GM12878 (cell line): Measurements from ENCODE around the gene STX7. TPM values are rescaled to one million over a fixed set of nuclear protein-coding genes. Genes with fewer than 3 reads are reported as not detected.

ENCODE experiments used
- BCL11A ChIP-seq: IDR thresholded peaks from 2 replicates; pipeline ENCODE4 v1.6.1; 2011; ENCODE audit warnings: low read depth, low read length
- BHLHE40 ChIP-seq, 2 experiments: fragments of 450-650 bp in 1 of 2; IDR thresholded peaks; 2 replicates each; pipeline ENCODE4 v1.6.1; 2011 to 2017; ENCODE audit warnings: low read depth in 2 of 2, borderline replicate concordance in 1 of 2, improper control_type of control experiment in 1 of 2, low read length in 1 of 2, mild to moderate bottlenecking in 1 of 2
- CBX3 ChIP-seq: fragments of 200-600 bp; sonication (generic); IDR thresholded peaks from 2 replicates; pipeline ENCODE4 v1.6.1; 2016; ENCODE audit warnings: low read depth, borderline replicate concordance
- ETV6 ChIP-seq, 2 experiments: fragments of 450-650 bp in 1 of 2; IDR thresholded peaks in 1 of 2; conservative IDR thresholded peaks in 1 of 2; 2 replicates each; pipeline ENCODE4 v1.6.1; 2014; ENCODE audit warnings: antibody characterized with exemption in 1 of 2, borderline replicate concordance in 1 of 2, low read depth in 1 of 2, mild to moderate bottlenecking in 1 of 2, moderate library complexity in 1 of 2
- GATAD2B ChIP-seq: fragments of 450-650 bp; conservative IDR thresholded peaks from 2 replicates; pipeline ENCODE4 v1.6.1; 2017; ENCODE audit warnings: low read depth, mild to moderate bottlenecking, moderate library complexity
- IRF3 ChIP-seq: fragments of 450-650 bp; IDR thresholded peaks from 2 replicates; pipeline ENCODE4 v1.6.1; 2014; ENCODE audit warnings: mild to moderate bottlenecking
- KLF5 ChIP-seq: fragments of 450-650 bp; IDR thresholded peaks from 2 replicates; pipeline ENCODE4 v1.6.1; 2014; ENCODE audit warnings: mild to moderate bottlenecking; ENCODE audit not compliant: partially characterized antibody
- LARP7 ChIP-seq: fragments of 450-650 bp; IDR thresholded peaks from 2 replicates; pipeline ENCODE4 v1.6.1; 2017; ENCODE audit warnings: mild to moderate bottlenecking
- NFXL1 ChIP-seq: fragments of 450-650 bp; IDR thresholded peaks from 2 replicates; pipeline ENCODE4 v1.6.1; 2017; ENCODE audit warnings: antibody characterized with exemption, mild to moderate bottlenecking, borderline replicate concordance
- NFYB ChIP-seq: IDR thresholded peaks from 2 replicates; pipeline ENCODE4 v1.6.1; 2011; ENCODE audit warnings: low read depth, mild to moderate bottlenecking, low read length, improper control_type of control experiment, moderate library complexity; ENCODE audit not compliant: insufficient read depth
- POLR2AphosphoS2 ChIP-seq: IDR thresholded peaks from 2 replicates; pipeline ENCODE4 v1.6.1; 2011; ENCODE audit warnings: low read depth, mild to moderate bottlenecking, low read length, improper control_type of control experiment, moderate library complexity
- POLR2AphosphoS5 ChIP-seq: IDR thresholded peaks from 2 replicates; pipeline ENCODE4 v1.6.1; 2011; ENCODE audit warnings: mild to moderate bottlenecking, low read length, inconsistent platforms
- RB1 ChIP-seq: fragments of 450-650 bp; formaldehyde crosslinking; IDR thresholded peaks from 2 replicates; pipeline ENCODE4 v1.6.1; 2017; ENCODE audit warnings: mild to moderate bottlenecking, borderline replicate concordance
- TCF12 ChIP-seq: IDR thresholded peaks from 2 replicates; pipeline ENCODE4 v1.6.1; 2011; ENCODE audit warnings: low read depth, mild to moderate bottlenecking, low read length
- YY1 ChIP-seq: IDR thresholded peaks from 2 replicates; pipeline ENCODE4 v1.6.1; 2011; ENCODE audit warnings: low read depth, mild to moderate bottlenecking, low read length
- ZBED1 ChIP-seq: IDR thresholded peaks from 2 replicates; pipeline ENCODE4 v1.6.1; 2016; ENCODE audit warnings: borderline replicate concordance
- polyA plus RNA-seq, 11 experiments: library from polyadenylated mRNA; depleted of rRNA in 4 of 11; unstranded in 6 of 11; stranded (reverse) in 5 of 11; fragments of >200 nt; fragmentation: Nextera tagmentation in 4 of 11; fragmentation: Illumina TruSeq in 1 of 11; extraction: Ambion mirVana in 4 of 11; extraction: Trizol in 1 of 11; gene quantifications; 1 replicate in 1 of 11; 2 replicates in 10 of 11; pipeline versions ENCODE4 v1.2.1 to v1.2.3, GENCODE V29; 2011 to 2016; ENCODE audit warnings: inconsistent platforms in 2 of 11, missing spikeins in 2 of 11, low read depth in 1 of 11
- total RNA-seq, 4 experiments: library from RNA; depleted of rRNA in 3 of 4; stranded (reverse); fragments of >200 nt in 3 of 4; fragmentation: Illumina TruSeq in 1 of 4; extraction: Trizol in 1 of 4; gene quantifications; 2 replicates each; pipeline versions ENCODE4 v1.2.1 to v1.2.3, GENCODE V29; 2013 to 2021
- TF ChIP-seq, protein P1 (sequence below): fragments of 450-650 bp; IDR thresholded peaks from 2 replicates; pipeline ENCODE4 v1.6.1; 2017; ENCODE audit warnings: mild to moderate bottlenecking, low read depth, inconsistent platforms; ENCODE audit not compliant: poor library complexity, severe bottlenecking
- TF ChIP-seq, protein P2 (sequence below): IDR thresholded peaks from 2 replicates; pipeline ENCODE4 v1.6.1; 2011; ENCODE audit warnings: borderline replicate concordance, low read depth, mild to moderate bottlenecking, moderate library complexity, mixed read lengths, low read length; ENCODE audit not compliant: insufficient read depth; ENCODE audit errors: extremely low read length
- TF ChIP-seq, protein P3 (sequence below): fragments of 450-650 bp; IDR thresholded peaks from 2 replicates; pipeline ENCODE4 v1.6.1; 2018; ENCODE audit warnings: mild to moderate bottlenecking, low read depth, moderate library complexity; ENCODE audit not compliant: partially characterized antibody

The STX7 gene
- total and polyA plus RNA-seq, 10 of the 15 experiments (the other 5 are each of a cell fraction or from before 2014, with no cell fraction given), result 26.5 to 75.5 (median 51.3) TPM

DNA sequence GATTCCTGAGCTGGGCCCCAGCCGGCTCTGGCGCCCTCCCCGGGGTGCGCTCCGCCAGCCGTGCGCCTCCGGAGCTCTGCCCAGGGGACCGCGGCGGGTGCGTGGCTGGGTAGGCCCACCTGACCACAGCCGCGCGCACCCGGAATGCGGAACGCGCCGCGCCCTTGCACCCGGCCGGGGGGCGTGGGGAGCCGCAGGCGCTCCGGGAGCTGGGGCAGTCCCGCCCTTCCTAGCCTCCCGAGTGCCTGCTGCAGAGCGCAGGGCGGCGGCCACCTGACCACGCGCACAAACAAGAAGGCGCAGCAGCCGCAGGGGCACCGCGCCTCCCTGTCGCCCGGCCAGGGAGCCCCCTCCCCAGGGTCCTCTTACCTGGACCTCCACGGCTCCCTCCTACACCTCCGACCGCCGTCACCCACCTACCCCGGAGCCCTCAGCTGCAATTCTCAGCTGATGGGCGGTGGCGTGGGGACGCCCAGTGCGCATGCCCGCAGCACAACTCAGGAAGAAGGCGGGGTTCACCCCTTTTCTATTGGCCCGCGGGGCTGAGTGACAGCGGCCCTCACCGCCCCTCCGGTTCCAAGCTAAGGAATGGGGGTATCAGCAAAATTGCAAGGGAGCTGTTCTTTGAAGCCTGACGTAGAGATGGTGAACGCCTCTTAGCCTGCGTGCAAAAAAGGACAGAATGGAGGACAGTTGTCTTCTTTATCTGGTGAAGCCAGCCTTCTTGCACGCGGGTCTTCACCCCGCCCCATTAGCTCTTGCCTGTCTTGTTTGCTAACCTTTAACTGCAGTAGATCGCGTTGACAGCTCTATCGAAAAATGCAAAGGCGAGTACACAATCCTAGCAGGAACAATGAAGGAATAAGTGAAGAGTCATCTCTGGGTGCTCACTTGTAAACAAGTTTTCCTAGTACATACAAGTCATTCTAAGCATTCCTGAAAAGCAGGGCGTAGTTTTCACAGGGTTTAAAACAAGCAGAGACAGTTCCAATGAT is at the start of gene STX7 (continued):
- TF ChIP-seq, protein P1, sequence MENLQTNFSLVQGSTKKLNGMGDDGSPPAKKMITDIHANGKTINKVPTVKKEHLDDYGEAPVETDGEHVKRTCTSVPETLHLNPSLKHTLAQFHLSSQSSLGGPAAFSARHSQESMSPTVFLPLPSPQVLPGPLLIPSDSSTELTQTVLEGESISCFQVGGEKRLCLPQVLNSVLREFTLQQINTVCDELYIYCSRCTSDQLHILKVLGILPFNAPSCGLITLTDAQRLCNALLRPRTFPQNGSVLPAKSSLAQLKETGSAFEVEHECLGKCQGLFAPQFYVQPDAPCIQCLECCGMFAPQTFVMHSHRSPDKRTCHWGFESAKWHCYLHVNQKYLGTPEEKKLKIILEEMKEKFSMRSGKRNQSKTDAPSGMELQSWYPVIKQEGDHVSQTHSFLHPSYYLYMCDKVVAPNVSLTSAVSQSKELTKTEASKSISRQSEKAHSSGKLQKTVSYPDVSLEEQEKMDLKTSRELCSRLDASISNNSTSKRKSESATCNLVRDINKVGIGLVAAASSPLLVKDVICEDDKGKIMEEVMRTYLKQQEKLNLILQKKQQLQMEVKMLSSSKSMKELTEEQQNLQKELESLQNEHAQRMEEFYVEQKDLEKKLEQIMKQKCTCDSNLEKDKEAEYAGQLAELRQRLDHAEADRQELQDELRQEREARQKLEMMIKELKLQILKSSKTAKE, result no peak
- TF ChIP-seq BHLHE40 (IDR thresholded peaks at IDR 0.05; ENCODE audit: borderline replicate concordance in 1 of 2, low read depth in 2 of 2, low read length in 1 of 2), result peak in 1 of 2 experiments; percentile 77; a peak in 3 of 4 replicates
- peak; percentile 88 for TF ChIP-seq NFYB
- no peak for TF ChIP-seq NFXL1
- peak; percentile 73 for TF ChIP-seq POLR2AphosphoS5
- no peak for TF ChIP-seq KLF5
- peak; percentile 98 for TF ChIP-seq LARP7
- TF ChIP-seq BCL11A, result 0 out of 2 replicates have a peak, but pooled peaks have one; percentile 39
- TF ChIP-seq IRF3, result 0 out of 2 replicates have a peak, but pooled peaks have one; percentile 49
- no peak for TF ChIP-seq YY1
- no peak for TF ChIP-seq CBX3
- no peak for TF ChIP-seq ETV6 (conservative IDR thresholded peaks at IDR 0.05 in 1 of 2, IDR thresholded peaks at IDR 0.05 in 1 of 2; ENCODE audit: borderline replicate concordance in 1 of 2, low read depth in 1 of 2)
- TF ChIP-seq, protein P2, sequence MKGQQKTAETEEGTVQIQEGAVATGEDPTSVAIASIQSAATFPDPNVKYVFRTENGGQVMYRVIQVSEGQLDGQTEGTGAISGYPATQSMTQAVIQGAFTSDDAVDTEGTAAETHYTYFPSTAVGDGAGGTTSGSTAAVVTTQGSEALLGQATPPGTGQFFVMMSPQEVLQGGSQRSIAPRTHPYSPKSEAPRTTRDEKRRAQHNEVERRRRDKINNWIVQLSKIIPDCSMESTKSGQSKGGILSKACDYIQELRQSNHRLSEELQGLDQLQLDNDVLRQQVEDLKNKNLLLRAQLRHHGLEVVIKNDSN, result no peak
- no peak for TF ChIP-seq POLR2AphosphoS2
- TF ChIP-seq RB1, result peak; percentile 69
- TF ChIP-seq, protein P3, sequence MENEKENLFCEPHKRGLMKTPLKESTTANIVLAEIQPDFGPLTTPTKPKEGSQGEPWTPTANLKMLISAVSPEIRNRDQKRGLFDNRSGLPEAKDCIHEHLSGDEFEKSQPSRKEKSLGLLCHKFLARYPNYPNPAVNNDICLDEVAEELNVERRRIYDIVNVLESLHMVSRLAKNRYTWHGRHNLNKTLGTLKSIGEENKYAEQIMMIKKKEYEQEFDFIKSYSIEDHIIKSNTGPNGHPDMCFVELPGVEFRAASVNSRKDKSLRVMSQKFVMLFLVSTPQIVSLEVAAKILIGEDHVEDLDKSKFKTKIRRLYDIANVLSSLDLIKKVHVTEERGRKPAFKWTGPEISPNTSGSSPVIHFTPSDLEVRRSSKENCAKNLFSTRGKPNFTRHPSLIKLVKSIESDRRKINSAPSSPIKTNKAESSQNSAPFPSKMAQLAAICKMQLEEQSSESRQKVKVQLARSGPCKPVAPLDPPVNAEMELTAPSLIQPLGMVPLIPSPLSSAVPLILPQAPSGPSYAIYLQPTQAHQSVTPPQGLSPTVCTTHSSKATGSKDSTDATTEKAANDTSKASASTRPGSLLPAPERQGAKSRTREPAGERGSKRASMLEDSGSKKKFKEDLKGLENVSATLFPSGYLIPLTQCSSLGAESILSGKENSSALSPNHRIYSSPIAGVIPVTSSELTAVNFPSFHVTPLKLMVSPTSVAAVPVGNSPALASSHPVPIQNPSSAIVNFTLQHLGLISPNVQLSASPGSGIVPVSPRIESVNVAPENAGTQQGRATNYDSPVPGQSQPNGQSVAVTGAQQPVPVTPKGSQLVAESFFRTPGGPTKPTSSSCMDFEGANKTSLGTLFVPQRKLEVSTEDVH, result no peak
- TF ChIP-seq ZBED1, result no peak
- no peak for TF ChIP-seq TCF12
- peak; percentile 99 for TF ChIP-seq GATAD2B
